NB4 (cell line): ENCODE results near the gene CITED1.

Source experiments
- DNase-seq: peaks from one replicate; pipeline ENCODE4 v3.0.0; 2010; ENCODE audit warnings: low read depth
- H3K4me3 ChIP-seq: one replicate; pipeline ENCODE4 v1.5.1; 2011; ENCODE audit warnings: mild to moderate bottlenecking, low read depth, low read length, moderate library complexity
- MYC ChIP-seq: IDR thresholded peaks from 2 replicates; pipeline ENCODE4 v1.6.1; 2011; ENCODE audit warnings: low read depth, low read length
- POLR2A ChIP-seq: IDR thresholded peaks from 2 replicates; pipeline ENCODE4 v1.6.1; 2011; ENCODE audit warnings: mild to moderate bottlenecking; ENCODE audit not compliant: insufficient read length; ENCODE audit errors: extremely low read depth
- TF ChIP-seq, protein P1 (sequence below): IDR thresholded peaks from one replicate; pipeline ENCODE4 v1.5.1; 2012; ENCODE audit warnings: low read depth, low read length
- TF ChIP-seq, protein P2 (sequence below): IDR thresholded peaks from 2 replicates; pipeline ENCODE4 v1.6.1; 2011; ENCODE audit warnings: low read depth, low read length

Gene CITED1

DNA sequence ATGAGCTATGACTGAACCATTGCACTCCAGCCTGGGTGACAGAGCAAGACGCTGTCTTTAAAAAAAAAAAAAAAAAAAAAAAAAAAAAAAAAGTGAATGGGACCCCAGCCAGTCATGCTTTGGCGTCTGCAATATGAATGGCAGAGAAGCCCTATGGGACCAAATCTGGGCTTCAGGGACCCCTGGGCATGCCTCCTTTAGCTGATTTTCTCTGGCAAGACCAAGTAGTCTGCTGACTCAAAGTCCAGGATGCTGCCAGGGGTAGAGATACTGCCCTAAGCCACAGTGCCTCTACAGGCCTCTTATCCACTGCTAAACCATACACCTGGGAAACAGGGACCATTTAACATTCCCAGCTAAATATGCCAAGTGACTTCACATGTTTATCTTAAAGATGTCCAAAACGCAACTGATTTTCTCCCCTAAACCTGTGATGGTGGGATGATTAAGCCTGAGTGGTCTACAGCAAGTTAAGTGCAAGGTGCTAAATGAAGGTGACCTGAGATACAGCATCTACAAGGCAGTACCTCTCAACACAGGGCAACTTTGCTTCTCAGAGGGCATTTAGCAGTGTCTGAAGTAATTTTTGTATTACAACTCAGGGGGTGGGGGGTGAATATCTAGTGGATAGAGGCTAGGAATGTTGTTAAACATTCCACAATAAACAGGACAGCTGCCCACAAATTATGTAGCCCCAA lies 34.5 kb downstream of the CITED1 start:
- DNase-seq: no peak
- H3K4me3 ChIP-seq: no peak overlapping the region
- TF ChIP-seq, protein P1, sequence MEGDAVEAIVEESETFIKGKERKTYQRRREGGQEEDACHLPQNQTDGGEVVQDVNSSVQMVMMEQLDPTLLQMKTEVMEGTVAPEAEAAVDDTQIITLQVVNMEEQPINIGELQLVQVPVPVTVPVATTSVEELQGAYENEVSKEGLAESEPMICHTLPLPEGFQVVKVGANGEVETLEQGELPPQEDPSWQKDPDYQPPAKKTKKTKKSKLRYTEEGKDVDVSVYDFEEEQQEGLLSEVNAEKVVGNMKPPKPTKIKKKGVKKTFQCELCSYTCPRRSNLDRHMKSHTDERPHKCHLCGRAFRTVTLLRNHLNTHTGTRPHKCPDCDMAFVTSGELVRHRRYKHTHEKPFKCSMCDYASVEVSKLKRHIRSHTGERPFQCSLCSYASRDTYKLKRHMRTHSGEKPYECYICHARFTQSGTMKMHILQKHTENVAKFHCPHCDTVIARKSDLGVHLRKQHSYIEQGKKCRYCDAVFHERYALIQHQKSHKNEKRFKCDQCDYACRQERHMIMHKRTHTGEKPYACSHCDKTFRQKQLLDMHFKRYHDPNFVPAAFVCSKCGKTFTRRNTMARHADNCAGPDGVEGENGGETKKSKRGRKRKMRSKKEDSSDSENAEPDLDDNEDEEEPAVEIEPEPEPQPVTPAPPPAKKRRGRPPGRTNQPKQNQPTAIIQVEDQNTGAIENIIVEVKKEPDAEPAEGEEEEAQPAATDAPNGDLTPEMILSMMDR: no peak
- no peak for TF ChIP-seq POLR2A
- TF ChIP-seq, protein P2, sequence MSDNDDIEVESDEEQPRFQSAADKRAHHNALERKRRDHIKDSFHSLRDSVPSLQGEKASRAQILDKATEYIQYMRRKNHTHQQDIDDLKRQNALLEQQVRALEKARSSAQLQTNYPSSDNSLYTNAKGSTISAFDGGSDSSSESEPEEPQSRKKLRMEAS: no peak
- TF ChIP-seq MYC: no peak

DNA sequence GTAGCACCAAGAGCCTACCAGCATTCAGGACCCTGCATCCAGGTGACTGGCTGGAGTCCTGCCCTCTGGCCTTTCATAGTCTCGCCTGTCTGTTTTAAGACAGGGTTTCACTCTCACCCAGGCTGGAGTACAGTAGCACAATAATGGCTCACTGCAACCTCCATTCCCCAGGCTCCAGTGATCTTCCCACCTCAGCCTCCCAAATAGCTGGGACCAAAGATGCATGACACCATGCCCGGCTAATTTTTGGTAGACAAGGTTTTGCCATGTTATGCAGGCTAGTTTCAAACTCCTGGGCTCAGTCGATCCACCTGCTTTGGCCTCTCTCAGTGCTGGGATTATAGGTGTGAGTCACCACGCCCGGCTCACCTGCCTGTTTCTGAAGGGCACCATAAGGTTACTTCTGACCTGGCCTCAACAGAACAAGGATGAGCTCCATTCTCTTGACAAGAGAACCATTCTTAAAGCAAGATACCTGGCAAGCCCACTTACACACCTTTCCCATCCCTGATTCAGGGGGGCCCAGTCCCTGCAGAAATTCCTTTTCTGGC lies 35.3 kb downstream of the CITED1 start:
- TF ChIP-seq, protein P1: no peak
- TF ChIP-seq MYC: no peak
- no peak for TF ChIP-seq POLR2A
- TF ChIP-seq, protein P2: no peak
- no peak for DNase-seq

DNA sequence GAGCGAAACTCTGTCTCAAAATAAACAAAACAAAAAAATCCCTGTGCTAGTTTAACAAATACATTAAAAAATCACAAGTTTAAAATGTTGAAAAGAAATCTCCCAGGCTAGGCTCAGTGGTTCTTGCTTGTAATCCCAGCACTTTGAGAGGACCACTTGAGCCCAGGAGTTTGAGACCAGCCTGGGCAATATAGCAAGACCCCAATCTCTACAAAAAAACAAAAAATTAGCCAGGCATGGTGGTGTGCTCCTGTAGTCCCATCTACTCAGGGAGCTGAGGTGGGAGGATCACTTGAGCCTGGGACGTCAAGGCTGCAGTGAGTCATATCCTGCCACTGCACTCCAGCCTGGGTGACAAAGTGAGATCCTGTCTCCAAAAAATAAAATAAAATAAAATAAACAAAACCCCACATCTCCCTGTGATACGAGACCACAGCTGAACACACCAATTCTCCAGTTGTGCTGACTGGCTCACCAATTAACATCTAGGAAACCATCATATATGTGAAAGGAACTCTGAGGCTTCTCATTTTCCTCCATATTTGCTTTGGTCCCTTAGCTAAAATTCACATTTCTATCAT lies 36.0 kb downstream of the CITED1 start:
- H3K4me3 ChIP-seq: no peak overlapping the region
- TF ChIP-seq, protein P2: no peak
- no peak for TF ChIP-seq MYC
- TF ChIP-seq POLR2A: no peak
- TF ChIP-seq, protein P1: no peak
- peak; percentile 39 for DNase-seq

More for the DNA sequence above, 35.3 kb downstream of the CITED1 start:
- H3K4me3 ChIP-seq: no peak overlapping the region

DNA sequence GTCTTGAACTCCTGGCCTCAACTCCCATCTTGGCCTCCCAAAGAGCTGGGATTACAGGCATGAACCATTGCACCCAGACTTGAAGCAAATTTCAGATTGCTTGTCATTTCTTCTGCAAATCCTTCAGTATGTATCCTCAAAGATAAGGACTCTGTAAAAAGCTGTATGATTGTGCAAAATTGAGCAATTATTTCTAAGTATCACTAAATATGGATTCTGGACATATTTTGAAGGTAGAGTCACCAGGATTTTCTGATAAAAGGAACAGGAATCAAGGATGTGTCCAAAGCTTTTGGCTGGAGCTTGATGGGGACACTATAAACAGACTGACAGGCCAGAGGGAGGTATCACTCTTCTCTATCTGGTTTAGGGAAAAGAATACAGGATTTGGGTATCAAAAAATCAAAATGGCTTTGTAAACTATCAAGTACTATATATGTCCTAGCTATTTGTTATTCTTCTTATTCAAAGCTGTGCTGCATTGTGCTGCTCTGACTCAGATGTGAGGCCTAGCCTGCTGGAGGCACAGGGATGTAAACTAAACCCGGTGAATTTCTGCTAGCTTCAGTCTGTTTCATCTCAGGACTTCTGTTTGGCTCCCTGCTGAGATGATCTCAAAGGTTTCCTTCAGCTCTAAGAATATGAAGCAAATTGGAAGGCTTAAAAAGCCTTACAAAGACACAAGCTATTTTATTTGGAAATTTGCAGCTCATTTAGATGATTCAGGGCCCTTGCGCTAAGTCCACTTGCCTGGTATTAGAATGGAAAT lies 36.9 kb downstream of the CITED1 start:
- no peak for DNase-seq
- no peak for TF ChIP-seq MYC
- no peak for TF ChIP-seq POLR2A
- TF ChIP-seq, protein P2: no peak
- TF ChIP-seq, protein P1: no peak
- H3K4me3 ChIP-seq: no peak overlapping the region

DNA sequence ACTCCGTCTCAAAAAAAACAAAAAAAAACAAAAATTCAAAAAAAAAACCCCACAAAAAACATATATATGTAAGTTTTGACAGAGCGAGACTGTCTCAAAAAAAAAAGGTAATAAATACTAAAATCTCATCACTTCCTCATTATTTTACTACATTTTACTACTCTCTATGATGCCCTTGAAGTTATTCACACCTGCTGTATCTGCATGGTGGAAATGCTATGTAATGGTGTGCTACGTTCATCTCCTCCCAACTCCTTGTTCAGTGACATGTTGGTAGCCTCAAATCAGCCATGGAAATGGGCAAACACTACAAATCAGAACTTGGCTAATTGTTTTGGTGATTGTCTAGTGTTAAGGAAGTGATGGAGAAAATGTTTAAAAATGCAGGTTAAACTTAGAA lies 40.5 kb downstream of the CITED1 start:
- no peak overlapping the region for H3K4me3 ChIP-seq
- TF ChIP-seq, protein P1: no peak
- TF ChIP-seq, protein P2: no peak
- no peak for TF ChIP-seq POLR2A
- TF ChIP-seq MYC: no peak

More for the DNA sequence above, 40.5 kb downstream of the CITED1 start:
- no peak for DNase-seq
